Thymus (tissue), 2 donors: ENCODE measurements around the gene LLCFC1. TPM values are rescaled to one million over a fixed set of nuclear protein-coding genes. Genes with fewer than 3 reads are reported as not detected.

Experiments
- polyA plus RNA-seq: library from polyadenylated mRNA; stranded (reverse); fragments of 200-250 nt; gene quantifications from one replicate; pipeline ENCODE4 v1.2.3, GENCODE V29; 2013
- total RNA-seq: library from RNA; stranded (reverse); fragments of 120-200 nt; gene quantifications from one replicate; pipeline ENCODE4 v1.2.4, GENCODE V29; 2013
- donor health status: healthy.

Gene LLCFC1
- total and polyA plus RNA-seq, 2 donors = not detected

Other genes with a start within 250 kb of the LLCFC1 start
- gene PRSS1, start 190.0 kb upstream of the LLCFC1 start, total RNA-seq = 0.76 TPM
- 4.5 TPM for gene PRSS1, start 190.0 kb upstream of the LLCFC1 start, polyA plus RNA-seq
- 1.8 TPM for gene PRSS2, start 168.5 kb upstream of the LLCFC1 start, total RNA-seq
- 23.1 TPM for gene PRSS2, start 168.5 kb upstream of the LLCFC1 start, polyA plus RNA-seq
- 75.6 TPM for gene EPHB6, start 84.4 kb upstream of the LLCFC1 start, total RNA-seq
- 163 TPM for gene EPHB6, start 84.4 kb upstream of the LLCFC1 start, polyA plus RNA-seq
- 0.24 TPM for gene TRPV6, start 53.7 kb upstream of the LLCFC1 start, total RNA-seq
- 1.1 TPM for gene TRPV6, start 53.7 kb upstream of the LLCFC1 start, polyA plus RNA-seq
- gene TRPV5, start 5.7 kb upstream of the LLCFC1 start, total RNA-seq = 0.05 TPM
- 0.02 TPM for gene TRPV5, start 5.7 kb upstream of the LLCFC1 start, polyA plus RNA-seq
- 2.7 TPM for gene KEL, start 22.9 kb downstream of the LLCFC1 start, total RNA-seq
- 2.6 TPM for gene KEL, start 22.9 kb downstream of the LLCFC1 start, polyA plus RNA-seq
- not detected for gene OR9A2, start 87.6 kb downstream of the LLCFC1 start, total RNA-seq
- not detected for gene OR9A2, start 87.6 kb downstream of the LLCFC1 start, polyA plus RNA-seq
- gene OR6V1, start 112.9 kb downstream of the LLCFC1 start, total RNA-seq = not detected
- 0.02 TPM for gene OR6V1, start 112.9 kb downstream of the LLCFC1 start, polyA plus RNA-seq
- 0.28 TPM for gene PIP, start 192.6 kb downstream of the LLCFC1 start, total RNA-seq
- 6.5 TPM for gene PIP, start 192.6 kb downstream of the LLCFC1 start, polyA plus RNA-seq
- gene TAS2R39, start 243.9 kb downstream of the LLCFC1 start, total RNA-seq = not detected
- not detected for gene TAS2R39, start 243.9 kb downstream of the LLCFC1 start, polyA plus RNA-seq